Measurements from ENCODE around the gene DUOX1.
A peak's percentile ranks its signal among the peaks of the same experiment; 100 is the strongest.
"Not testable (repeated sequence)": the region's sequence is repeated elsewhere in the genome, so short reads cannot be mapped to it uniquely, and the experiment has no call there.

DUOX1 gene

GRCh38 chr15:45121706-45122417, 7.9 kb upstream of the DUOX1 start:
- peak; percentile 84 for DNase-seq (ENCODE audit: low spot score)

- no peak for DNase-seq (ENCODE audit: low spot score)
Measured at GRCh38 chr15:45122719-45123118, 7.1 kb upstream of the DUOX1 start.

- DNase-seq (ENCODE audit: low spot score), result no peak
Measured at GRCh38 chr15:45123397-45123796, 6.4 kb upstream of the DUOX1 start.

GRCh38 chr15:45126535-45127158, 3.1 kb upstream of the DUOX1 start:
- no peak for DNase-seq (ENCODE audit: low spot score)

GRCh38 chr15:45128971-45129639, 689 bp upstream of the DUOX1 start:
- no peak for DNase-seq (ENCODE audit: low spot score)

GRCh38 chr15:45130291-45131000, 652 bp downstream of the DUOX1 start:
- no peak for DNase-seq (ENCODE audit: low spot score)

- no peak for DNase-seq (ENCODE audit: low spot score)
Measured at GRCh38 chr15:45131510-45131909, 1.7 kb downstream of the DUOX1 start.

- DNase-seq (ENCODE audit: low spot score), result no peak
Measured at GRCh38 chr15:45132844-45133560, 3.2 kb downstream of the DUOX1 start.

- DNase-seq (ENCODE audit: low spot score), result no peak
Measured at GRCh38 chr15:45133561-45133920, 3.7 kb downstream of the DUOX1 start.

- DNase-seq (ENCODE audit: low spot score), result no peak
Measured at GRCh38 chr15:45134046-45134445, 4.3 kb downstream of the DUOX1 start.

- DNase-seq (ENCODE audit: low spot score), result no peak
Measured at GRCh38 chr15:45134682-45135604, 5.1 kb downstream of the DUOX1 start.

- not testable (repeated sequence) for DNase-seq (ENCODE audit: low spot score)
Measured at GRCh38 chr15:45135705-45136377, 6.0 kb downstream of the DUOX1 start.

GRCh38 chr15:45136378-45136764, 6.6 kb downstream of the DUOX1 start:
- no peak for DNase-seq (ENCODE audit: low spot score)

GRCh38 chr15:45137703-45138102, 7.9 kb downstream of the DUOX1 start:
- DNase-seq (ENCODE audit: low spot score), result no peak

- DNase-seq (ENCODE audit: low spot score), result no peak
Measured at GRCh38 chr15:45138814-45139765, 9.3 kb downstream of the DUOX1 start.

- no peak for DNase-seq (ENCODE audit: low spot score)
Measured at GRCh38 chr15:45139770-45140169, 10.0 kb downstream of the DUOX1 start.

- DNase-seq (ENCODE audit: low spot score), result no peak
Measured at GRCh38 chr15:45140557-45141250, 10.9 kb downstream of the DUOX1 start.

- DNase-seq (ENCODE audit: low spot score), result no peak
Measured at GRCh38 chr15:45141386-45141785, 11.6 kb downstream of the DUOX1 start.

GRCh38 chr15:45143056-45143455, 13.3 kb downstream of the DUOX1 start:
- DNase-seq (ENCODE audit: low spot score), result no peak
